ENCODE data around the gene SDK1. TPM values are rescaled to one million over a fixed set of nuclear protein-coding genes. Genes with fewer than 3 reads are reported as not detected.

Gene SDK1
- total and polyA plus RNA-seq, 2 experiments from 2014 or later, result 2.1 to 10.0 TPM

GRCh38 chr7:4149236-4149635 is 848.2 kb downstream of the SDK1 start:
- Mint-ChIP-seq H3K4me1 (peaks cover 21% of the 10 kb centered on the region), H3K9me3 (peaks cover 4% of the 10 kb centered on the region; the same call in 1 of the 3 replicates), H3K4me3 (no peak overlapping the region), H3K27me3 (ENCODE audit: insufficient read depth, low read depth, poor library complexity) (peaks cover 12% of the 10 kb centered on the region), H3K27ac (no peak overlapping the region), H3K36me3 (ENCODE audit: low read depth) (no peaks in the 10 kb centered on the region)
- ATAC-seq (no peak), DNase-seq (ENCODE audit: low spot score) (no peak)
- Histone ChIP-seq H3K4me2 (no peak overlapping the region), H3K4me3 (no peak overlapping the region), H3F3A (replicated peaks; ENCODE audit: low read depth) (no peaks in the 10 kb centered on the region), H3K27me3 (ENCODE audit: insufficient read depth) (no peaks in the 10 kb centered on the region), H4K20me1 (replicated peaks; ENCODE audit: insufficient read depth) (no peaks in the 10 kb centered on the region), H3K79me2 (replicated peaks; ENCODE audit: insufficient read depth) (no peaks in the 10 kb centered on the region), H3K27ac (ENCODE audit: low read depth) (no peak overlapping the region), H3K4me1 (ENCODE audit: insufficient read depth) (peaks cover 4% of the 10 kb centered on the region; the same call in 1 of the 2 replicates), H3K36me3 (ENCODE audit: insufficient read depth) (no peaks in the 10 kb centered on the region), H2AFZ (no peak overlapping the region), H3K9me2 (ENCODE audit: insufficient read depth) (no peaks in the 10 kb centered on the region)
- TF ChIP-seq ZNF114 (CRISPR knock-in tag; IDR thresholded peaks at IDR 0.05), result no peak
- TF ChIP-seq NANOG (IDR thresholded peaks at IDR 0.05; ENCODE audit: borderline replicate concordance), result no peak

- no peak overlapping the region for H3K4me3 ChIP-seq
- H3K4me1 Mint-ChIP-seq, result peaks cover 17% of the 10 kb centered on the region
- no peak overlapping the region for H3K4me3 Mint-ChIP-seq
- no peak overlapping the region for H3K27ac ChIP-seq (ENCODE audit: low read depth)
- H3K27me3 ChIP-seq (ENCODE audit: insufficient read depth), result no peaks in the 10 kb centered on the region
- H3F3A ChIP-seq (replicated peaks; ENCODE audit: low read depth), result no peaks in the 10 kb centered on the region
- no peaks in the 10 kb centered on the region for H3K79me2 ChIP-seq (replicated peaks; ENCODE audit: insufficient read depth)
- no peak overlapping the region for H3K4me2 ChIP-seq
- TF ChIP-seq ETS1 (IDR thresholded peaks at IDR 0.05) (no peak), ZNF114 (CRISPR knock-in tag; IDR thresholded peaks at IDR 0.05) (no peak)
- DNase-seq (ENCODE audit: low spot score) (no peak), ATAC-seq (no peak)
- H2AFZ ChIP-seq, result no peak overlapping the region
- no peaks in the 10 kb centered on the region for H3K36me3 ChIP-seq (ENCODE audit: insufficient read depth)
- peaks cover 4% of the 10 kb centered on the region; the same call in 1 of the 2 replicates for H3K4me1 ChIP-seq (ENCODE audit: insufficient read depth)
- H3K9me3 Mint-ChIP-seq, result peaks cover 4% of the 10 kb centered on the region; the same call in 1 of the 3 replicates
- H4K20me1 ChIP-seq (replicated peaks; ENCODE audit: insufficient read depth), result no peaks in the 10 kb centered on the region
- no peaks in the 10 kb centered on the region for H3K9me2 ChIP-seq (ENCODE audit: insufficient read depth)
- H3K36me3 Mint-ChIP-seq (ENCODE audit: low read depth), result no peaks in the 10 kb centered on the region
- peaks cover 12% of the 10 kb centered on the region for H3K27me3 Mint-ChIP-seq (ENCODE audit: insufficient read depth, low read depth, poor library complexity)
- H3K27ac Mint-ChIP-seq, result no peak overlapping the region
Observed at GRCh38 chr7:4149645-4150044, 848.6 kb downstream of the SDK1 start.

- Mint-ChIP-seq H3K27ac (no peak overlapping the region), H3K27me3 (ENCODE audit: insufficient read depth, low read depth, poor library complexity) (peaks cover 4% of the 10 kb centered on the region), H3K4me1 (peaks cover 8% of the 10 kb centered on the region; the same call in 2 of the 3 replicates), H3K4me3 (no peak overlapping the region), H3K9me3 (peaks cover 4% of the 10 kb centered on the region; the same call in 1 of the 3 replicates), H3K36me3 (ENCODE audit: low read depth) (no peaks in the 10 kb centered on the region)
- ATAC-seq (no peak), DNase-seq (ENCODE audit: low spot score) (no peak)
- Histone ChIP-seq H3K4me3 (no peak overlapping the region), H3K4me1 (ENCODE audit: insufficient read depth) (no peaks in the 10 kb centered on the region), H3F3A (replicated peaks; ENCODE audit: low read depth) (no peaks in the 10 kb centered on the region), H3K4me2 (no peak overlapping the region), H3K27me3 (ENCODE audit: insufficient read depth) (no peaks in the 10 kb centered on the region), H3K9me2 (ENCODE audit: insufficient read depth) (no peaks in the 10 kb centered on the region), H3K27ac (ENCODE audit: low read depth) (no peak overlapping the region), H3K36me3 (ENCODE audit: insufficient read depth) (no peaks in the 10 kb centered on the region), H2AFZ (no peak overlapping the region), H4K20me1 (replicated peaks; ENCODE audit: insufficient read depth) (no peaks in the 10 kb centered on the region), H3K79me2 (replicated peaks; ENCODE audit: insufficient read depth) (no peaks in the 10 kb centered on the region)
- no peak for TF ChIP-seq JUNB (IDR thresholded peaks at IDR 0.05; ENCODE audit: unreplicated experiment)
- TF ChIP-seq REST (IDR thresholded peaks at IDR 0.05; ENCODE audit: unreplicated experiment), result no peak
Observed at GRCh38 chr7:4150731-4151130, 849.7 kb downstream of the SDK1 start.

Measured in GM23338 (cell line).